ENCODE data around the gene FAM204A. TPM values are rescaled to one million over a fixed set of nuclear protein-coding genes. Genes with fewer than 3 reads are reported as not detected.

The FAM204A gene
- polyA plus RNA-seq, 3 donors, result 26.0 to 67.7 (median 48.0) TPM

- 82 to 96% (median 94%) methylated on average over 3 of the region's 3 CpGs for WGBS, 3 donors
- H3K27ac ChIP-seq (ENCODE audit: low read depth, low read length), result no peak overlapping the region
Measured at GRCh38 chr10:118333871-118334270, 8.3 kb downstream of the FAM204A start.

- 46 to 48% (median 46%) methylated on average over 4 of the region's 4 CpGs for WGBS, 3 donors
- H3K27ac ChIP-seq (ENCODE audit: low read depth, low read length), result no peak overlapping the region
Measured at GRCh38 chr10:118332948-118333710, 9.0 kb downstream of the FAM204A start.

- 92 to 100% (median 96%) methylated on average over 1 of the region's 1 CpG for WGBS, 3 donors
- no peak overlapping the region for H3K27ac ChIP-seq (ENCODE audit: low read depth, low read length)
Measured at GRCh38 chr10:118332236-118332635, 9.9 kb downstream of the FAM204A start.

GRCh38 chr10:118330295-118331076 is 11.6 kb downstream of the FAM204A start:
- WGBS, 3 donors, result 95 to 97% (median 96%) methylated on average over 2 of the region's 2 CpGs
- no peak overlapping the region for H3K27ac ChIP-seq (ENCODE audit: low read depth, low read length)

GRCh38 chr10:118324140-118324539 is 18.0 kb downstream of the FAM204A start:
- 91 to 97% (median 95%) methylated on average over 2 of the region's 2 CpGs for WGBS, 3 donors
- H3K27ac ChIP-seq (ENCODE audit: low read depth, low read length), result no peak overlapping the region

GRCh38 chr10:118321724-118322575 is 20.2 kb downstream of the FAM204A start:
- WGBS, 3 donors, result 58 to 70% (median 65%) methylated on average over 6 of the region's 6 CpGs
- no peak overlapping the region for H3K27ac ChIP-seq (ENCODE audit: low read depth, low read length)

- WGBS, 3 donors, result 69 to 86% (median 81%) methylated on average over 6 of the region's 6 CpGs
Measured at GRCh38 chr10:118315629-118316028, 26.5 kb downstream of the FAM204A start.

GRCh38 chr10:118314882-118315281 is 27.2 kb downstream of the FAM204A start:
- no peak overlapping the region for H3K27ac ChIP-seq (ENCODE audit: low read depth, low read length)
- WGBS, 3 donors, result 83 to 87% (median 83%) methylated on average over 4 of the region's 4 CpGs

More at GRCh38 chr10:118315629-118316028, 26.5 kb downstream of the FAM204A start:
- no peak overlapping the region for H3K27ac ChIP-seq (ENCODE audit: low read depth, low read length)

- WGBS, 3 donors, result 79 to 86% (median 85%) methylated on average over 2 of the region's 2 CpGs
- H3K27ac ChIP-seq (ENCODE audit: low read depth, low read length), result no peak overlapping the region
Measured at GRCh38 chr10:118311505-118311904, 30.6 kb downstream of the FAM204A start.

- no peak overlapping the region for H3K27ac ChIP-seq (ENCODE audit: low read depth, low read length)
- 36 to 81% (median 62%) methylated on average over 2 of the region's 2 CpGs for WGBS, 3 donors
Measured at GRCh38 chr10:118310822-118311221, 31.3 kb downstream of the FAM204A start.

- no peak overlapping the region for H3K27ac ChIP-seq (ENCODE audit: low read depth, low read length)
- WGBS, 3 donors, result 63 to 80% (median 75%) methylated on average over 2 of the region's 2 CpGs
Measured at GRCh38 chr10:118309911-118310310, 32.2 kb downstream of the FAM204A start.

- 91 to 95% (median 93%) methylated on average over 6 of the region's 6 CpGs for WGBS, 3 donors
- H3K27ac ChIP-seq (ENCODE audit: low read depth, low read length), result no peak overlapping the region
Measured at GRCh38 chr10:118308664-118309063, 33.5 kb downstream of the FAM204A start.

- WGBS, 3 donors, result 67 to 71% (median 69%) methylated on average over 4 of the region's 4 CpGs
Measured at GRCh38 chr10:118307859-118308258, 34.3 kb downstream of the FAM204A start.

GRCh38 chr10:118307220-118307619 is 34.9 kb downstream of the FAM204A start:
- WGBS, 3 donors, result 62 to 77% (median 63%) methylated on average over 1 of the region's 1 CpG
- H3K27ac ChIP-seq (ENCODE audit: low read depth, low read length), result no peak overlapping the region

More at GRCh38 chr10:118307859-118308258, 34.3 kb downstream of the FAM204A start:
- no peak overlapping the region for H3K27ac ChIP-seq (ENCODE audit: low read depth, low read length)

- 93 to 100% (median 95%) methylated on average over 1 of the region's 1 CpG for WGBS, 3 donors
- no peak overlapping the region for H3K27ac ChIP-seq (ENCODE audit: low read depth, low read length)
Measured at GRCh38 chr10:118305730-118306129, 36.4 kb downstream of the FAM204A start.

GRCh38 chr10:118304521-118304920 is 37.6 kb downstream of the FAM204A start:
- H3K27ac ChIP-seq (ENCODE audit: low read depth, low read length), result no peak overlapping the region
- WGBS, 3 donors, result 94 to 97% (median 96%) methylated on average over 6 of the region's 6 CpGs

GRCh38 chr10:118301211-118301610 is 40.9 kb downstream of the FAM204A start:
- 83 to 96% (median 86%) methylated on average over 2 of the region's 2 CpGs for WGBS, 3 donors
- no peak overlapping the region for H3K27ac ChIP-seq (ENCODE audit: low read depth, low read length)

GRCh38 chr10:118300320-118300719 is 41.8 kb downstream of the FAM204A start:
- WGBS, 3 donors, result 90 to 91% (median 90%) methylated on average over 1 of the region's 1 CpG
- no peak overlapping the region for H3K27ac ChIP-seq (ENCODE audit: low read depth, low read length)

GRCh38 chr10:118298787-118299186 is 43.3 kb downstream of the FAM204A start:
- 92 to 95% (median 94%) methylated on average over 7 of the region's 7 CpGs for WGBS, 3 donors
- H3K27ac ChIP-seq (ENCODE audit: low read depth, low read length), result no peak overlapping the region
